Neural cell (in vitro differentiated cells): ENCODE measurements around the gene ATF7.

Experiments used
- EP300 ChIP-seq: fragments of 450-650 bp; conservative IDR thresholded peaks from 2 replicates; pipeline ENCODE4 v1.6.1; 2014; ENCODE audit warnings: antibody characterized with exemption, mild to moderate bottlenecking, moderate library complexity; ENCODE audit not compliant: poor library complexity, severe bottlenecking
- EZH2 ChIP-seq: fragments of 200-600, 300-800 bp; shearing (Covaris generic), sonication (generic); IDR thresholded peaks from 2 replicates; pipeline ENCODE4 v1.6.1; 2014; ENCODE audit warnings: antibody characterized with exemption, low read length, borderline replicate concordance, mild to moderate bottlenecking; ENCODE audit not compliant: insufficient read depth, poor library complexity, severe bottlenecking
- MXI1 ChIP-seq: fragments of 450-650 bp; conservative IDR thresholded peaks from 2 replicates; pipeline ENCODE4 v1.6.1; 2014; ENCODE audit warnings: antibody characterized with exemption, mild to moderate bottlenecking; ENCODE audit not compliant: poor library complexity, severe bottlenecking
- POLR2AphosphoS5 ChIP-seq: IDR thresholded peaks from 2 replicates; pipeline ENCODE4 v1.6.1; 2012
- RAD21 ChIP-seq: fragments of 450-650 bp; conservative IDR thresholded peaks from 2 replicates; pipeline ENCODE4 v1.6.1; 2014; ENCODE audit warnings: antibody characterized with exemption, mild to moderate bottlenecking, moderate library complexity
- TAF1 ChIP-seq: IDR thresholded peaks from 2 replicates; pipeline ENCODE4 v1.6.1; 2012; ENCODE audit warnings: low read depth
- TF ChIP-seq, protein P1 (sequence below): fragments of 450-650 bp; IDR thresholded peaks from 2 replicates; pipeline ENCODE4 v1.5.1; 2014; ENCODE audit warnings: antibody characterized with exemption, mild to moderate bottlenecking, moderate library complexity; ENCODE audit not compliant: poor library complexity, severe bottlenecking
- TF ChIP-seq, protein P2 (sequence below): IDR thresholded peaks from 2 replicates; pipeline ENCODE4 v1.6.1; 2012; ENCODE audit warnings: borderline replicate concordance

DNA sequence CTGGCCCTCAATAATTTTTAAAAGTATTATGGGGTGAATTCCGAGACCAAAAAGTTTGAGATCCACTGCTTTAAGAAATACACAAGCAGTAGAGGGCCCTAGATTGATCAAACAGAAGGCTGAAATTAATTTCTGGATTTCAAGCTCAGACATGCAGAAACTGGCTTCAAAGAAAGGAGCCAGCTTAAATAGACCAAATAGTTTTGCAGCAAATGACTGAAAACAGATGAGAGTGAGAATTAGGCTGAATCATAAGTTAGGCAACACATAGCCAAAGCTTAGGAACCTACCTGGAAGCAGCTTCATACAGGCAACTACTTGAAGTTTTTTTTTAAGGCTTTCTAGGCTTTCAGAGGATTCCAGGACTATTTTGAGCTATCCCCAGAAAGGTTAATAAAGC lies 12.4 kb downstream of the ATF7 start:
- TF ChIP-seq EP300 (no peak), POLR2AphosphoS5 (no peak), RAD21 (no peak), EZH2 (no peak), MXI1 (no peak), TAF1 (no peak)
- TF ChIP-seq, protein P1, sequence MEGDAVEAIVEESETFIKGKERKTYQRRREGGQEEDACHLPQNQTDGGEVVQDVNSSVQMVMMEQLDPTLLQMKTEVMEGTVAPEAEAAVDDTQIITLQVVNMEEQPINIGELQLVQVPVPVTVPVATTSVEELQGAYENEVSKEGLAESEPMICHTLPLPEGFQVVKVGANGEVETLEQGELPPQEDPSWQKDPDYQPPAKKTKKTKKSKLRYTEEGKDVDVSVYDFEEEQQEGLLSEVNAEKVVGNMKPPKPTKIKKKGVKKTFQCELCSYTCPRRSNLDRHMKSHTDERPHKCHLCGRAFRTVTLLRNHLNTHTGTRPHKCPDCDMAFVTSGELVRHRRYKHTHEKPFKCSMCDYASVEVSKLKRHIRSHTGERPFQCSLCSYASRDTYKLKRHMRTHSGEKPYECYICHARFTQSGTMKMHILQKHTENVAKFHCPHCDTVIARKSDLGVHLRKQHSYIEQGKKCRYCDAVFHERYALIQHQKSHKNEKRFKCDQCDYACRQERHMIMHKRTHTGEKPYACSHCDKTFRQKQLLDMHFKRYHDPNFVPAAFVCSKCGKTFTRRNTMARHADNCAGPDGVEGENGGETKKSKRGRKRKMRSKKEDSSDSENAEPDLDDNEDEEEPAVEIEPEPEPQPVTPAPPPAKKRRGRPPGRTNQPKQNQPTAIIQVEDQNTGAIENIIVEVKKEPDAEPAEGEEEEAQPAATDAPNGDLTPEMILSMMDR: no peak
- TF ChIP-seq, protein P2, sequence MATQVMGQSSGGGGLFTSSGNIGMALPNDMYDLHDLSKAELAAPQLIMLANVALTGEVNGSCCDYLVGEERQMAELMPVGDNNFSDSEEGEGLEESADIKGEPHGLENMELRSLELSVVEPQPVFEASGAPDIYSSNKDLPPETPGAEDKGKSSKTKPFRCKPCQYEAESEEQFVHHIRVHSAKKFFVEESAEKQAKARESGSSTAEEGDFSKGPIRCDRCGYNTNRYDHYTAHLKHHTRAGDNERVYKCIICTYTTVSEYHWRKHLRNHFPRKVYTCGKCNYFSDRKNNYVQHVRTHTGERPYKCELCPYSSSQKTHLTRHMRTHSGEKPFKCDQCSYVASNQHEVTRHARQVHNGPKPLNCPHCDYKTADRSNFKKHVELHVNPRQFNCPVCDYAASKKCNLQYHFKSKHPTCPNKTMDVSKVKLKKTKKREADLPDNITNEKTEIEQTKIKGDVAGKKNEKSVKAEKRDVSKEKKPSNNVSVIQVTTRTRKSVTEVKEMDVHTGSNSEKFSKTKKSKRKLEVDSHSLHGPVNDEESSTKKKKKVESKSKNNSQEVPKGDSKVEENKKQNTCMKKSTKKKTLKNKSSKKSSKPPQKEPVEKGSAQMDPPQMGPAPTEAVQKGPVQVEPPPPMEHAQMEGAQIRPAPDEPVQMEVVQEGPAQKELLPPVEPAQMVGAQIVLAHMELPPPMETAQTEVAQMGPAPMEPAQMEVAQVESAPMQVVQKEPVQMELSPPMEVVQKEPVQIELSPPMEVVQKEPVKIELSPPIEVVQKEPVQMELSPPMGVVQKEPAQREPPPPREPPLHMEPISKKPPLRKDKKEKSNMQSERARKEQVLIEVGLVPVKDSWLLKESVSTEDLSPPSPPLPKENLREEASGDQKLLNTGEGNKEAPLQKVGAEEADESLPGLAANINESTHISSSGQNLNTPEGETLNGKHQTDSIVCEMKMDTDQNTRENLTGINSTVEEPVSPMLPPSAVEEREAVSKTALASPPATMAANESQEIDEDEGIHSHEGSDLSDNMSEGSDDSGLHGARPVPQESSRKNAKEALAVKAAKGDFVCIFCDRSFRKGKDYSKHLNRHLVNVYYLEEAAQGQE: no peak
